ENCODE measurements around the gene TEKT4. TPM values are rescaled to one million over a fixed set of nuclear protein-coding genes. Genes with fewer than 3 reads are reported as not detected.

TEKT4 gene
- total and polyA plus RNA-seq, 9 donors, result 0.02 to 7.0 (median 0.30) TPM; not detected in 2

- peak in 1 of 5 donors; percentile 6 for DNase-seq
- Histone ChIP-seq H3K27ac (no peak overlapping the region), H3K27me3 (no peaks in the 10 kb centered on the region), H3K4me1 (ENCODE audit: insufficient read depth) (no peaks in the 10 kb centered on the region), H3K9me3 (no peaks in the 10 kb centered on the region), H3K4me3 (no peak overlapping the region), H3K36me3 (no peaks in the 10 kb centered on the region)
- intact Hi-C loops (cut with DNase I), result no loop called here
- WGBS, 3 donors, result 28 to 42% (median 30%) methylated on average over 24 to 25 of the region's 25 CpGs
- no peak for TF ChIP-seq POLR2A (IDR thresholded peaks at IDR 0.05)
- TF ChIP-seq EP300 (IDR thresholded peaks at IDR 0.05), result no peak
- no peak for TF ChIP-seq CTCF (IDR thresholded peaks at IDR 0.05)
Observed at GRCh38 chr2:94870440-94871225, 597 bp upstream of the TEKT4 start.

GRCh38 chr2:94872088-94872618 lies 923 bp downstream of the TEKT4 start:
- intact Hi-C loops (cut with DNase I), result no loop called here
- 54 to 71% (median 68%) methylated on average over 9 to 10 of the region's 10 CpGs for WGBS, 3 donors
- H3K27ac ChIP-seq, result no peak overlapping the region

GRCh38 chr2:94872676-94873361 lies 1.6 kb downstream of the TEKT4 start:
- 71 to 83% (median 74%) methylated on average over 12 of the region's 12 CpGs for WGBS, 3 donors
- Histone ChIP-seq H3K4me3 (no peak overlapping the region), H3K27ac (no peak overlapping the region), H3K9me3 (no peaks in the 10 kb centered on the region), H3K27me3 (no peaks in the 10 kb centered on the region), H3K36me3 (no peaks in the 10 kb centered on the region), H3K4me1 (ENCODE audit: insufficient read depth) (no peaks in the 10 kb centered on the region)
- TF ChIP-seq POLR2A (IDR thresholded peaks at IDR 0.05) (no peak), CTCF (IDR thresholded peaks at IDR 0.05) (no peak), EP300 (IDR thresholded peaks at IDR 0.05) (no peak)
- no peak for DNase-seq
- intact Hi-C loops (cut with DNase I), result no loop called here

More at GRCh38 chr2:94872088-94872618, 923 bp downstream of the TEKT4 start:
- Histone ChIP-seq H3K4me3 (no peak overlapping the region), H3K9me3 (no peaks in the 10 kb centered on the region), H3K36me3 (no peaks in the 10 kb centered on the region), H3K27me3 (no peaks in the 10 kb centered on the region), H3K4me1 (ENCODE audit: insufficient read depth) (no peaks in the 10 kb centered on the region)
- TF ChIP-seq EP300 (IDR thresholded peaks at IDR 0.05) (no peak), POLR2A (IDR thresholded peaks at IDR 0.05) (no peak), CTCF (IDR thresholded peaks at IDR 0.05) (no peak)
- no peak for DNase-seq

GRCh38 chr2:94873362-94874276 lies 2.4 kb downstream of the TEKT4 start:
- Histone ChIP-seq H3K4me3 (no peak overlapping the region), H3K9me3 (no peaks in the 10 kb centered on the region), H3K36me3 (no peaks in the 10 kb centered on the region), H3K27ac (no peak overlapping the region), H3K27me3 (no peaks in the 10 kb centered on the region), H3K4me1 (ENCODE audit: insufficient read depth) (no peaks in the 10 kb centered on the region)
- TF ChIP-seq POLR2A (IDR thresholded peaks at IDR 0.05), result no peak
- DNase-seq, result peak in 1 of 5 donors; percentile 5
- WGBS, 3 donors, result 57 to 75% (median 58%) methylated on average over 23 to 28 of the region's 28 CpGs
- intact Hi-C loops (cut with DNase I), result no loop called here

Measured in ovary (tissue), 9 donors.